Peyer's patch (tissue), 4 donors: ENCODE measurements around the gene PITPNM1. TPM values are rescaled to one million over a fixed set of nuclear protein-coding genes. Genes with fewer than 3 reads are reported as not detected.

Experiments
- DNase-seq, 3 donors: peaks; one replicate each; pipeline ENCODE4 v3.0.0-alpha.2; 2017 to 2019
- H3K27ac ChIP-seq, 4 donors: fragments of 200-600 bp; sonication (generic); one replicate each; pipeline ENCODE4 v1.5.1; 2016 to 2019
- H3K27me3 ChIP-seq, 2 donors: fragments of 200-600 bp; sonication (generic); one replicate each; pipeline ENCODE4 v1.5.1; 2019
- H3K36me3 ChIP-seq, 3 donors: fragments of 200-600 bp; sonication (generic); one replicate each; pipeline ENCODE4 v1.5.1; 2016 to 2019
- H3K4me1 ChIP-seq, 4 donors: fragments of 200-600 bp; sonication (generic); one replicate each; pipeline ENCODE4 v1.5.1; 2016 to 2019
- H3K4me3 ChIP-seq, 4 donors: fragments of 200-600 bp; sonication (generic); 1 replicate in 3 of 4; 2 replicates in 1 of 4; pipeline ENCODE4 v1.5.1; 2016 to 2019; ENCODE audit warnings: mild to moderate bottlenecking in 1 of 4
- H3K9me3 ChIP-seq, 4 donors: fragments of 200-600 bp; sonication (generic); one replicate each; pipeline ENCODE4 v1.5.1; 2016 to 2019; ENCODE audit warnings: mild to moderate bottlenecking in 1 of 4
- CTCF ChIP-seq, 6 experiments: fragments of 450-650 bp in 4 of 6; fragments of 200-600 bp in 2 of 6; sonication (generic) in 1 of 6; IDR thresholded peaks; one replicate each; pipeline ENCODE4 v1.5.1; 2017 to 2019; ENCODE audit warnings: antibody characterized with exemption in 6 of 6, mild to moderate bottlenecking in 3 of 6, moderate library complexity in 1 of 6
- POLR2A ChIP-seq, 2 donors: fragments of 450-650 bp; IDR thresholded peaks; one replicate each; pipeline ENCODE4 v1.5.1; 2017; ENCODE audit warnings: antibody characterized with exemption in 2 of 2, mild to moderate bottlenecking in 2 of 2, moderate library complexity in 2 of 2
- total RNA-seq, 4 donors: library from RNA; depleted of rRNA; stranded (reverse); fragments of >200 nt; gene quantifications; one replicate each; pipeline ENCODE4 v1.1.0, GENCODE V29; 2016

Gene PITPNM1
- total RNA-seq, 4 donors from 2014 or later: 94.4 to 126 (median 109) TPM

GRCh38 chr11:67504005-67504949, 886 bp downstream of the PITPNM1 start:
- peaks cover 0 to 30% (median 0%) of the 10 kb centered on the region in 3 donors for H3K36me3 ChIP-seq
- H3K4me3 ChIP-seq: peak overlapping the region; percentile 74 to 79 (median 77)
- no peaks in the 10 kb centered on the region for H3K9me3 ChIP-seq
- no peak for TF ChIP-seq CTCF (IDR thresholded peaks at IDR 0.05)
- no peak for TF ChIP-seq POLR2A (IDR thresholded peaks at IDR 0.05)
- peak overlapping the region; percentile 94 to 99 (median 97) for H3K27ac ChIP-seq
- peak in 1 of 3 donors; percentile 54 for DNase-seq
- peaks cover 0 to 42% (median 34%) of the 10 kb centered on the region in 4 donors for H3K4me1 ChIP-seq
- no peaks in the 10 kb centered on the region for H3K27me3 ChIP-seq

- Histone ChIP-seq H3K27me3 (no peaks in the 10 kb centered on the region), H3K9me3 (no peaks in the 10 kb centered on the region), H3K4me1 (peaks cover 0 to 36% (median 31%) of the 10 kb centered on the region in 4 donors), H3K4me3 (peak overlapping the region; percentile 74 to 79 (median 77)), H3K36me3 (peaks cover 0 to 32% (median 0%) of the 10 kb centered on the region in 3 donors), H3K27ac (peak overlapping the region in 1 of 4 donors; percentile 99)
- TF ChIP-seq POLR2A (IDR thresholded peaks at IDR 0.05) (no peak), CTCF (IDR thresholded peaks at IDR 0.05) (no peak)
- DNase-seq: no peak
Observed at GRCh38 chr11:67503119-67504004, 1.8 kb downstream of the PITPNM1 start.

- TF ChIP-seq POLR2A (IDR thresholded peaks at IDR 0.05) (no peak), CTCF (IDR thresholded peaks at IDR 0.05) (no peak)
- Histone ChIP-seq H3K27me3 (no peaks in the 10 kb centered on the region), H3K4me3 (no peak overlapping the region), H3K36me3 (peaks cover 0 to 42% (median 0%) of the 10 kb centered on the region in 3 donors), H3K9me3 (no peaks in the 10 kb centered on the region), H3K27ac (no peak overlapping the region), H3K4me1 (peaks cover 0 to 32% (median 29%) of the 10 kb centered on the region in 4 donors)
- DNase-seq: no peak
Observed at GRCh38 chr11:67502328-67502979, 2.7 kb downstream of the PITPNM1 start.

- no peaks in the 10 kb centered on the region for H3K9me3 ChIP-seq
- H3K27me3 ChIP-seq: no peaks in the 10 kb centered on the region
- no peak overlapping the region for H3K27ac ChIP-seq
- no peak overlapping the region for H3K4me3 ChIP-seq
- peaks cover 0 to 48% (median 0%) of the 10 kb centered on the region in 3 donors for H3K36me3 ChIP-seq
- no peak for DNase-seq
- TF ChIP-seq POLR2A (IDR thresholded peaks at IDR 0.05) (no peak), CTCF (IDR thresholded peaks at IDR 0.05) (no peak)
- peaks cover 0 to 26% (median 23%) of the 10 kb centered on the region in 4 donors for H3K4me1 ChIP-seq
Observed at GRCh38 chr11:67501854-67502253, 3.3 kb downstream of the PITPNM1 start.
